ENCODE measurements around the gene SYT7. TPM values are rescaled to one million over a fixed set of nuclear protein-coding genes. Genes with fewer than 3 reads are reported as not detected.

Gene SYT7
- total RNA-seq, 1 experiment from 2014 or later, result 2.5 TPM

GRCh38 chr11:61473370-61474012 is 107.4 kb downstream of the SYT7 start:
- POLR2A ChIA-PET, result no interaction called here
- in situ Hi-C loops (cut with HindIII; ENCODE audit: low pct_unique_long_range_greater_than_20kb, low sequenced_read_pairs), result no loop called here

DNA sequence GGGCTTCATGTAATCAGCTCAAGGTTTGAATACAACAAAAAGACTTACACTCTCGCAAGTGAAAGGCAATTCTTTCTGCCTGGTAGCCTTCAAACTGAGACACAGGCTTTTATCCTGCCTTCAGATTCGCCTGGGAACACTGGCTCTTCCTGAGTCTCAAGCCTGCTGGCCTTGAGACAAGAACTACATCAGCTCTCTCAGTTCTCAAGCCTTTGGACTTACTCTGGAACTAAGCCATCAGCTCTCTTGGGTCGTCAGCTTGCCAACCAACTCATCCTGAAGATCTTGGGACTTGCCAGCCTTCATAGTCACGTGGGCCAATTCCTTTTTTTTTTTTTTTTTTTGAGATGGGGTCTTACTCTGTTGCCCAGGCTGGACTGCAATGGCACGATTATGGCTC is 108.0 kb downstream of the SYT7 start:
- Histone ChIP-seq H3K27ac (ENCODE audit: low read length) (no peak overlapping the region), H3K4me1 (ENCODE audit: control insufficient read depth, insufficient read depth, low read length) (no peaks in the 10 kb centered on the region), H3K36me3 (ENCODE audit: control insufficient read depth, insufficient read depth, low read length) (no peaks in the 10 kb centered on the region), H3K4me3 (ENCODE audit: low read depth in 2 of 2, low read length in 2 of 2) (no peak overlapping the region), H3K9me3 (ENCODE audit: control insufficient read depth, insufficient read depth, low read depth, low read length) (no peaks in the 10 kb centered on the region), H3K27me3 (ENCODE audit: control insufficient read depth, insufficient read depth, low read length) (no peaks in the 10 kb centered on the region)
- ChIA-PET POLR2A (interaction anchor here (0.7 kb wide), 1 partner anchor 110 kb away, joined by 4 read pairs; no protein-coding TSS in a partner anchor), CTCF (interaction anchor here (0.6 to 0.7 kb wide), 2 partner anchors 27 to 165 kb away, joined by 4 to 8 read pairs; no protein-coding TSS in a partner anchor)
- in situ Hi-C loops (cut with HindIII; ENCODE audit: low pct_unique_long_range_greater_than_20kb, low sequenced_read_pairs), result no loop called here
- TF ChIP-seq POLR2AphosphoS5 (IDR thresholded peaks at IDR 0.05; ENCODE audit: low read depth, low read length), result no peak
- TF ChIP-seq TCF7L2 (IDR thresholded peaks at IDR 0.05; ENCODE audit: low read depth, low read length), result no peak
- TF ChIP-seq, protein P1, sequence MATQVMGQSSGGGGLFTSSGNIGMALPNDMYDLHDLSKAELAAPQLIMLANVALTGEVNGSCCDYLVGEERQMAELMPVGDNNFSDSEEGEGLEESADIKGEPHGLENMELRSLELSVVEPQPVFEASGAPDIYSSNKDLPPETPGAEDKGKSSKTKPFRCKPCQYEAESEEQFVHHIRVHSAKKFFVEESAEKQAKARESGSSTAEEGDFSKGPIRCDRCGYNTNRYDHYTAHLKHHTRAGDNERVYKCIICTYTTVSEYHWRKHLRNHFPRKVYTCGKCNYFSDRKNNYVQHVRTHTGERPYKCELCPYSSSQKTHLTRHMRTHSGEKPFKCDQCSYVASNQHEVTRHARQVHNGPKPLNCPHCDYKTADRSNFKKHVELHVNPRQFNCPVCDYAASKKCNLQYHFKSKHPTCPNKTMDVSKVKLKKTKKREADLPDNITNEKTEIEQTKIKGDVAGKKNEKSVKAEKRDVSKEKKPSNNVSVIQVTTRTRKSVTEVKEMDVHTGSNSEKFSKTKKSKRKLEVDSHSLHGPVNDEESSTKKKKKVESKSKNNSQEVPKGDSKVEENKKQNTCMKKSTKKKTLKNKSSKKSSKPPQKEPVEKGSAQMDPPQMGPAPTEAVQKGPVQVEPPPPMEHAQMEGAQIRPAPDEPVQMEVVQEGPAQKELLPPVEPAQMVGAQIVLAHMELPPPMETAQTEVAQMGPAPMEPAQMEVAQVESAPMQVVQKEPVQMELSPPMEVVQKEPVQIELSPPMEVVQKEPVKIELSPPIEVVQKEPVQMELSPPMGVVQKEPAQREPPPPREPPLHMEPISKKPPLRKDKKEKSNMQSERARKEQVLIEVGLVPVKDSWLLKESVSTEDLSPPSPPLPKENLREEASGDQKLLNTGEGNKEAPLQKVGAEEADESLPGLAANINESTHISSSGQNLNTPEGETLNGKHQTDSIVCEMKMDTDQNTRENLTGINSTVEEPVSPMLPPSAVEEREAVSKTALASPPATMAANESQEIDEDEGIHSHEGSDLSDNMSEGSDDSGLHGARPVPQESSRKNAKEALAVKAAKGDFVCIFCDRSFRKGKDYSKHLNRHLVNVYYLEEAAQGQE (IDR thresholded peaks at IDR 0.05; ENCODE audit: insufficient read depth in 1 of 2, low read depth in 2 of 2, low read length in 1 of 2), result no peak
- no peak for TF ChIP-seq CTCF (IDR thresholded peaks at IDR 0.05)
- TF ChIP-seq SIN3A (IDR thresholded peaks at IDR 0.05; ENCODE audit: borderline replicate concordance, insufficient read depth, low read depth, low read length), result no peak
- ATAC-seq (no peak), DNase-seq (ENCODE audit: low read depth, low spot score) (no peak)
- intact Hi-C loops (cut with micrococcal nuclease; ENCODE audit: unreplicated experiment), result no loop called here
- BruUV-seq (replicated peaks), result no TSS peak

More at GRCh38 chr11:61473370-61474012, 107.4 kb downstream of the SYT7 start:
- Histone ChIP-seq H3K36me3 (ENCODE audit: control insufficient read depth, insufficient read depth, low read length) (no peaks in the 10 kb centered on the region), H3K4me3 (ENCODE audit: low read depth in 2 of 2, low read length in 2 of 2) (no peak overlapping the region), H3K27me3 (ENCODE audit: control insufficient read depth, insufficient read depth, low read length) (no peaks in the 10 kb centered on the region), H3K4me1 (ENCODE audit: control insufficient read depth, insufficient read depth, low read length) (no peaks in the 10 kb centered on the region), H3K9me3 (ENCODE audit: control insufficient read depth, insufficient read depth, low read depth, low read length) (no peaks in the 10 kb centered on the region), H3K27ac (ENCODE audit: low read length) (no peak overlapping the region)
- ATAC-seq, result no peak
- CTCF ChIA-PET, result interaction anchor here (0.6 to 0.7 kb wide), 2 partner anchors 27 to 164 kb away, joined by 4 to 8 read pairs; no protein-coding TSS in a partner anchor
- DNase-seq (ENCODE audit: low read depth, low spot score), result no peak
- intact Hi-C loops (cut with micrococcal nuclease; ENCODE audit: unreplicated experiment), result no loop called here
- TF ChIP-seq POLR2AphosphoS5 (IDR thresholded peaks at IDR 0.05; ENCODE audit: low read depth, low read length) (no peak), CTCF (IDR thresholded peaks at IDR 0.05) (no peak), SIN3A (IDR thresholded peaks at IDR 0.05; ENCODE audit: borderline replicate concordance, insufficient read depth, low read depth, low read length) (no peak), TCF7L2 (IDR thresholded peaks at IDR 0.05; ENCODE audit: low read depth, low read length) (no peak)
- TF ChIP-seq, protein P1 (IDR thresholded peaks at IDR 0.05; ENCODE audit: insufficient read depth in 1 of 2, low read depth in 2 of 2, low read length in 1 of 2), result no peak
- BruUV-seq (replicated peaks), result no TSS peak
